ENCODE results near the gene C12orf57.
A peak's percentile ranks its signal among the peaks of the same experiment; 100 is the strongest.

Gene C12orf57

GRCh38 chr12:6923003-6923732 is 20.7 kb upstream of the C12orf57 start:
- no peaks in the 10 kb centered on the region for H3K36me3 ChIP-seq (ENCODE audit: control insufficient read depth, insufficient read depth, low read length)

GRCh38 chr12:6923851-6924250 is 20.0 kb upstream of the C12orf57 start:
- H3K9ac ChIP-seq (ENCODE audit: low read length): no peak overlapping the region
- no peaks in the 10 kb centered on the region for H3K36me3 ChIP-seq (ENCODE audit: control insufficient read depth, insufficient read depth, low read length)
- peaks cover 35% of the 10 kb centered on the region for H3K4me1 ChIP-seq (ENCODE audit: control insufficient read depth, insufficient read depth, low read length)
- H3K4me3 ChIP-seq (ENCODE audit: low read length): no peak overlapping the region
- H3K9me3 ChIP-seq (ENCODE audit: control insufficient read depth, low read length): no peaks in the 10 kb centered on the region
- H3K27me3 ChIP-seq (ENCODE audit: control insufficient read depth, insufficient read depth, low read length): no peaks in the 10 kb centered on the region

More at GRCh38 chr12:6923003-6923732, 20.7 kb upstream of the C12orf57 start:
- Histone ChIP-seq H3K9ac (ENCODE audit: low read length) (no peak overlapping the region), H3K4me1 (ENCODE audit: control insufficient read depth, insufficient read depth, low read length) (peaks cover 32% of the 10 kb centered on the region), H3K4me3 (ENCODE audit: low read length) (no peak overlapping the region), H3K9me3 (ENCODE audit: control insufficient read depth, low read length) (no peaks in the 10 kb centered on the region), H3K27me3 (ENCODE audit: control insufficient read depth, insufficient read depth, low read length) (no peaks in the 10 kb centered on the region)

DNA sequence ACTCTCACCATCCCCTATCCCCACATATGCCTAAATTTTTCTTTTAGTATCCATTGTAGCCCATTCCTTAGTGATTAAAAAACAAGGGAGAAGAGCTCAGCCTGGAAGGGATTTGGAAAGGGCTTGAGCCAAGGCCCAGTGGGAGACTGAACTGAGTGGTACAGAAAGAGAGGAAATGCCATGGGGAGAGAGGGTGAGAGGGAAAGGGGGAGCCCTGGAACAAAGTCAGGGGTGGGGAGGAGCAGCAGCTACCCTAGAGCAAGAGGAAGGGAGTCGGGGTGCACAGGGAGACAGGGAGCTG is 18.6 kb upstream of the C12orf57 start:
- Histone ChIP-seq H3K4me3 (ENCODE audit: low read length) (no peak overlapping the region), H3K36me3 (ENCODE audit: control insufficient read depth, insufficient read depth, low read length) (no peaks in the 10 kb centered on the region), H3K9me3 (ENCODE audit: control insufficient read depth, low read length) (no peaks in the 10 kb centered on the region), H3K9ac (ENCODE audit: low read length) (peak overlapping the region; percentile 90), H3K4me1 (ENCODE audit: control insufficient read depth, insufficient read depth, low read length) (peaks cover 48% of the 10 kb centered on the region), H3K27me3 (ENCODE audit: control insufficient read depth, insufficient read depth, low read length) (no peaks in the 10 kb centered on the region)

GRCh38 chr12:6925540-6926279 is 18.1 kb upstream of the C12orf57 start:
- Histone ChIP-seq H3K27me3 (ENCODE audit: control insufficient read depth, insufficient read depth, low read length) (no peaks in the 10 kb centered on the region), H3K9me3 (ENCODE audit: control insufficient read depth, low read length) (no peaks in the 10 kb centered on the region), H3K4me1 (ENCODE audit: control insufficient read depth, insufficient read depth, low read length) (peaks cover 50% of the 10 kb centered on the region), H3K9ac (ENCODE audit: low read length) (peak overlapping the region; percentile 90), H3K36me3 (ENCODE audit: control insufficient read depth, insufficient read depth, low read length) (no peaks in the 10 kb centered on the region), H3K4me3 (ENCODE audit: low read length) (peak overlapping the region; percentile 41)

DNA sequence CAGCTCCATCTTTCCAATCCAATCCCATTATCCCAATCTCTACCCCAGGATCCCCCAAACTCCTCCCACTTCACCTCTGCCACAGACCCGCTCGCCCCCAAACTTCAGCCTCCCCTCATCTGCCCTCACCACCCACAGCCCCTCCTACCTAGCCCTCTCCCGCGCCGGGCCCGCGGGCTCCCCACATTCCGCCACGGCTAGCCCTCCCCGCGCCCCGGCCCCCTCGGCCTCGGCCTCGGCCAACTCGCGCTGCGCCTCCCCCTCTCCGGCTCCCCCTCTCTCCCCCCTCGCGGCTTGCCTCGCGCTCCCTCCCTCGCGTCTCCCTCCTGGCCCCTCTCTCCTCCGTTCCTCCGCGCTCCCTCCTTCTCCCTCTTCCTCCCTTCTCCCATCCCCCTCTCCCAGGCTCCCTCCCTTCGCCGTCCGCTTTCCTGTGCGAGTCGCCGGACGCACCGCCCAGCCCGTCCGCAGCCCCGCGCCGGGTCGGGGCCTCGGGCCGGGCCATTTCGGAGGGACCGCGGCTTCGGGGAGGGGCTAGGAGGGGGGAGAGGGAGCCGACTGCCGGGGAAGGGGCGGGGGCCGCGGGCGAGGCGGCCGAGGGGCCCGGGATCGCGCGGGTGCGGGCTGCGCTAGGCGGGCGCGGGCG is 16.3 kb upstream of the C12orf57 start, which contains the start of gene ATN1:
ATN1 (plus strand) TSS at position 581 of the 643 bp plus-strand sequence. CDS start 6,043 bp downstream, outside the sequence.
- peaks cover 53% of the 10 kb centered on the region for H3K4me1 ChIP-seq (ENCODE audit: control insufficient read depth, insufficient read depth, low read length)

DNA sequence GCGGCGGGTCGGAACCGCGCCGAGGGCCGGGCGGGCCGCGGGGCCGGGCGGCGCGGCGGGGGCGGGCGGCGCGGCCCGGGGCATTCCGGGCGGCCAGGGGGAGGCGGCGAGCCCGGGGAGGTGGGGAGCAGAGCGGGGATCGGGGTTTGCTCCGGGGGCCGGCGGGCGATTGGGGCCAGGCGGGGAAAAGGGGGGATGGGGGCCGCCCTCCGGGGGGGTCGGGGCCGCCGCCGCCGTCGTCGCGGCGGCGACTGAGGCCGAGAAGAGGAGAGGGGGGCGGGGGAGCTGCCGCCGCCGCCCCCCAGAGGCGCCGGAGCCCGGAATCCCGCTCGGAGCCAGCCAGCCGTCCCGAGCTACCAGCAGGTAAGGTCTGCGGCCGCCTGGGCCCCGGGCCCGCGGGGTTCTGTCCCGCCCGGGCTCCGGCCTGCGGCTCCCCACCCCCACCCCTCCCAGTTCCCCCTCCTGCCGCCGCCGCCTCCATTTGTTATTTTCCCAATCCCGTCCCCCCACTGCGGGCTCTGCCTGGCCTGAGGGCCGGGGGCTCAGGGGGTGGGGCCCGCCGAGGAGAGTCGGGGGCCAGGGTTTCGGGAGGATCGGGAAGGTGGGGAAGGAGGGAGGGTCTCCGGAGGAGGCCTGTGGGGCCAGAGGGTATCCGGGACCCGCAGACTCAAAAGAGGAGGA is 15.7 kb upstream of the C12orf57 start:
- Histone ChIP-seq H3K9ac (ENCODE audit: low read length) (peak overlapping the region; percentile 85), H3K9me3 (ENCODE audit: control insufficient read depth, low read length) (no peaks in the 10 kb centered on the region), H3K4me1 (ENCODE audit: control insufficient read depth, insufficient read depth, low read length) (peaks cover 53% of the 10 kb centered on the region), H3K27me3 (ENCODE audit: control insufficient read depth, insufficient read depth, low read length) (no peaks in the 10 kb centered on the region), H3K4me3 (ENCODE audit: low read length) (peak overlapping the region; percentile 74), H3K36me3 (ENCODE audit: control insufficient read depth, insufficient read depth, low read length) (no peaks in the 10 kb centered on the region)

More for the DNA sequence above, 16.3 kb upstream of the C12orf57 start, which contains the start of gene ATN1:
- H3K27me3 ChIP-seq (ENCODE audit: control insufficient read depth, insufficient read depth, low read length): no peaks in the 10 kb centered on the region
- H3K9me3 ChIP-seq (ENCODE audit: control insufficient read depth, low read length): no peaks in the 10 kb centered on the region
- no peaks in the 10 kb centered on the region for H3K36me3 ChIP-seq (ENCODE audit: control insufficient read depth, insufficient read depth, low read length)
- H3K9ac ChIP-seq (ENCODE audit: low read length): peak within 1 kb of the TSS; percentile 90
- H3K4me3 ChIP-seq (ENCODE audit: low read length): peak within 1 kb of the TSS; percentile 74

DNA sequence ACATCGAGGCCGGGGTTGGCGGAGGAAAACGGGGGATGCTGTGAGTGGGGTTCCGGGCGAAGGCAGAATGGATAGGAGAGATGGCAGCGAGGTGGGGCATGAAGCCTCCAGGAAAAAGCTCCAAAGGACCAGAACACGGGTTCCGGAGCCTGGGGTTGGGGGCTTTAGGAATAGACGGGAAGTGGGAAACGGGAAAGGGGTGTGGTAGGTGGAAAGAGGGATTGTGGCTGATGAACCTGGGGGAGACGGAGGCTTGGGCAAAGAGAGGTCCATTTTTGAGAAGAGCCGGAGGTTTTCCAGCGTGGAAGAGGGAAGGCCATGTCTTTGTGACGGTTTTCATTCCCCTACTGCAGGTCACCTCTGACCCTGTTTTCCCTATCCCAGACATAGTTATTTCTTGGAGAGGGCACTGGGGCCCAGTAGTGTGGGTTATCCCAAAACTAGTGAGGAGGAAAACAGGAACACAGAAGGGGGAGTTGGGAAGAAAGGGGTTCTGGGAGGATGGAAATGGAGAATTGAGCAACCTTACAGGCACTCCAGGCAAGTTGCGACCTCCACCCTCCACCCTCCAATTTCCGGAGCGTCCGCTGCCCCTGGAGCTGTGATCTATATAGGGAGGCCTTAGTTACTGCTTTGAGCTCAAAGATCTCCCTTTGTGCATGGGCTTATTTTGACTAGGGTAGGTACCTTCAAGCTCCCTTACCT is 15.0 kb upstream of the C12orf57 start:
- H3K9me3 ChIP-seq (ENCODE audit: control insufficient read depth, low read length): no peaks in the 10 kb centered on the region
- peaks cover 60% of the 10 kb centered on the region for H3K4me1 ChIP-seq (ENCODE audit: control insufficient read depth, insufficient read depth, low read length)

GRCh38 chr12:6929466-6930452 is 14.1 kb upstream of the C12orf57 start:
- Histone ChIP-seq H3K9ac (ENCODE audit: low read length) (peak overlapping the region; percentile 85), H3K36me3 (ENCODE audit: control insufficient read depth, insufficient read depth, low read length) (no peaks in the 10 kb centered on the region), H3K4me1 (ENCODE audit: control insufficient read depth, insufficient read depth, low read length) (peaks cover 57% of the 10 kb centered on the region), H3K9me3 (ENCODE audit: control insufficient read depth, low read length) (no peaks in the 10 kb centered on the region), H3K27me3 (ENCODE audit: control insufficient read depth, insufficient read depth, low read length) (no peaks in the 10 kb centered on the region), H3K4me3 (ENCODE audit: low read length) (peak overlapping the region; percentile 74)

More for the DNA sequence above, 15.0 kb upstream of the C12orf57 start:
- H3K4me3 ChIP-seq (ENCODE audit: low read length): peak overlapping the region; percentile 74
- no peaks in the 10 kb centered on the region for H3K36me3 ChIP-seq (ENCODE audit: control insufficient read depth, insufficient read depth, low read length)
- H3K27me3 ChIP-seq (ENCODE audit: control insufficient read depth, insufficient read depth, low read length): no peaks in the 10 kb centered on the region
- H3K9ac ChIP-seq (ENCODE audit: low read length): peak overlapping the region; percentile 85

GRCh38 chr12:6932766-6933165 is 11.1 kb upstream of the C12orf57 start:
- H3K36me3 ChIP-seq (ENCODE audit: control insufficient read depth, insufficient read depth, low read length): no peaks in the 10 kb centered on the region
- peaks cover 45% of the 10 kb centered on the region for H3K4me1 ChIP-seq (ENCODE audit: control insufficient read depth, insufficient read depth, low read length)
- no peak overlapping the region for H3K4me3 ChIP-seq (ENCODE audit: low read length)
- H3K9me3 ChIP-seq (ENCODE audit: control insufficient read depth, low read length): no peaks in the 10 kb centered on the region
- no peak overlapping the region for H3K9ac ChIP-seq (ENCODE audit: low read length)
- no peaks in the 10 kb centered on the region for H3K27me3 ChIP-seq (ENCODE audit: control insufficient read depth, insufficient read depth, low read length)

DNA sequence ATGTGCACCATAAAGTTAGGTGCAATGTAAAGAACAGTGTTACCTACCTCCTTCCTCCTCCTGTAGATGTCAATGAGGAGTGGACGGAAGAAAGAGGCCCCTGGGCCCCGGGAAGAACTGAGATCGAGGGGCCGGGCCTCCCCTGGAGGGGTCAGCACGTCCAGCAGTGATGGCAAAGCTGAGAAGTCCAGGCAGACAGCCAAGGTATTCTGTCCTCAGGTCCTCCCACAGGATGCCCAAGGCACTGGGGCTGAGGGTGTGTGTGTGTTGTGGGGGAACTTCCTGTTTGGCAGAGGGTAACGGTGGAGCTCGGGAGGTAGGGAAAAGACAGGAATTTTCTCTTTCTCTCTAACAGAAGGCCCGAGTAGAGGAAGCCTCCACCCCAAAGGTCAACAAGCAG is 9.7 kb upstream of the C12orf57 start:
- no peaks in the 10 kb centered on the region for H3K27me3 ChIP-seq (ENCODE audit: control insufficient read depth, insufficient read depth, low read length)
- peaks cover 49% of the 10 kb centered on the region for H3K4me1 ChIP-seq (ENCODE audit: control insufficient read depth, insufficient read depth, low read length)
- no peak overlapping the region for H3K4me3 ChIP-seq (ENCODE audit: low read length)
- H3K9ac ChIP-seq (ENCODE audit: low read length): peak overlapping the region; percentile 48
- no peaks in the 10 kb centered on the region for H3K36me3 ChIP-seq (ENCODE audit: control insufficient read depth, insufficient read depth, low read length)
- H3K9me3 ChIP-seq (ENCODE audit: control insufficient read depth, low read length): no peaks in the 10 kb centered on the region

Measured in mucosa of stomach (tissue), 1 donor.